Common myeloid progenitor, CD34-positive (primary cell): Measurements from ENCODE around the gene TSPAN32.
"Not testable (repeated sequence)": the region's sequence is repeated elsewhere in the genome, so short reads cannot be mapped to it uniquely, and the experiment has no call there.

ENCODE experiments used
- CTCF ChIA-PET: fragments of 350-600 bp; sonication (Branson Sonifier 250); formaldehyde crosslinking; loops from one replicate; lab custom pipeline; 2021; ENCODE audit warnings: antibody characterized with exemption; lab: Charles Lee
- POLR2A ChIA-PET: fragments of 350-600 bp; sonication (Branson Sonifier 250); formaldehyde crosslinking; loops from one replicate; lab custom pipeline; 2021; ENCODE audit warnings: antibody characterized with exemption; lab: Charles Lee
- DNase-seq, 3 donors: peaks; one replicate each; pipeline versions ENCODE4 v3.0.0 to v3.0.0-alpha.2; 2013
- H3K27ac ChIP-seq, 2 experiments: 1 replicate in 1 of 2; 2 replicates in 1 of 2; pipeline ENCODE4 v1.7.0; 2013; ENCODE audit warnings: inconsistent platforms in 2 of 2, low read length in 2 of 2, mild to moderate bottlenecking in 2 of 2, low read depth in 1 of 2, moderate library complexity in 1 of 2; ENCODE audit not compliant: severe bottlenecking in 2 of 2, insufficient read depth in 1 of 2, poor library complexity in 1 of 2
- H3K27me3 ChIP-seq, 5 experiments: replicated peaks in 2 of 5; 1 replicate in 3 of 5; 2 replicates in 2 of 5; pipeline versions ENCODE4 v1.6.1 to v1.7.0; 2013; ENCODE audit warnings: low read length in 4 of 5, mild to moderate bottlenecking in 2 of 5, moderate library complexity in 2 of 5, inconsistent platforms in 1 of 5; ENCODE audit not compliant: insufficient read depth in 5 of 5, control insufficient read depth in 4 of 5
- H3K36me3 ChIP-seq, 4 experiments: 1 replicate in 2 of 4; 2 replicates in 2 of 4; pipeline versions ENCODE4 v1.6.1 to v1.7.0; 2013; ENCODE audit warnings: low read length in 3 of 4, control low read depth in 1 of 4, mild to moderate bottlenecking in 1 of 4; ENCODE audit not compliant: control insufficient read depth in 4 of 4, insufficient read depth in 4 of 4
- H3K4me1 ChIP-seq, 4 experiments: 1 replicate in 3 of 4; 2 replicates in 1 of 4; pipeline versions ENCODE4 v1.6.1 to v1.7.1; 2013; ENCODE audit warnings: low read length in 3 of 4, mild to moderate bottlenecking in 3 of 4, control low read depth in 1 of 4, inconsistent platforms in 1 of 4, moderate library complexity in 1 of 4; ENCODE audit not compliant: control insufficient read depth in 4 of 4, insufficient read depth in 4 of 4; ENCODE audit errors: control extremely low read depth in 1 of 4
- H3K4me3 ChIP-seq, 7 experiments: 1 replicate in 4 of 7; 2 replicates in 3 of 7; pipeline versions ENCODE4 v1.5.1 to v1.7.0; 2013; ENCODE audit warnings: mild to moderate bottlenecking in 7 of 7, low read length in 6 of 7, moderate library complexity in 6 of 7, inconsistent platforms in 2 of 7, low read depth in 2 of 7, control low read depth in 1 of 7; ENCODE audit not compliant: insufficient read depth in 4 of 7, control insufficient read depth in 1 of 7; ENCODE audit errors: extremely low read depth in 1 of 7
- H3K9me3 ChIP-seq, 5 experiments: 1 replicate in 4 of 5; 2 replicates in 1 of 5; pipeline versions ENCODE4 v1.6.1 to v1.7.1; 2013; ENCODE audit warnings: low read length in 4 of 5, mild to moderate bottlenecking in 2 of 5, inconsistent platforms in 1 of 5, low read depth in 1 of 5, moderate library complexity in 1 of 5; ENCODE audit not compliant: control insufficient read depth in 4 of 5, insufficient read depth in 2 of 5; ENCODE audit errors: control extremely low read depth in 1 of 5
- WGBS: methylation state at CpG from one replicate; pipeline ENCODE4 v1.1.5; 2013; ENCODE audit not compliant: insufficient coverage; 5-methylcytosine and 5-hydroxymethylcytosine counted together

The TSPAN32 gene

DNA sequence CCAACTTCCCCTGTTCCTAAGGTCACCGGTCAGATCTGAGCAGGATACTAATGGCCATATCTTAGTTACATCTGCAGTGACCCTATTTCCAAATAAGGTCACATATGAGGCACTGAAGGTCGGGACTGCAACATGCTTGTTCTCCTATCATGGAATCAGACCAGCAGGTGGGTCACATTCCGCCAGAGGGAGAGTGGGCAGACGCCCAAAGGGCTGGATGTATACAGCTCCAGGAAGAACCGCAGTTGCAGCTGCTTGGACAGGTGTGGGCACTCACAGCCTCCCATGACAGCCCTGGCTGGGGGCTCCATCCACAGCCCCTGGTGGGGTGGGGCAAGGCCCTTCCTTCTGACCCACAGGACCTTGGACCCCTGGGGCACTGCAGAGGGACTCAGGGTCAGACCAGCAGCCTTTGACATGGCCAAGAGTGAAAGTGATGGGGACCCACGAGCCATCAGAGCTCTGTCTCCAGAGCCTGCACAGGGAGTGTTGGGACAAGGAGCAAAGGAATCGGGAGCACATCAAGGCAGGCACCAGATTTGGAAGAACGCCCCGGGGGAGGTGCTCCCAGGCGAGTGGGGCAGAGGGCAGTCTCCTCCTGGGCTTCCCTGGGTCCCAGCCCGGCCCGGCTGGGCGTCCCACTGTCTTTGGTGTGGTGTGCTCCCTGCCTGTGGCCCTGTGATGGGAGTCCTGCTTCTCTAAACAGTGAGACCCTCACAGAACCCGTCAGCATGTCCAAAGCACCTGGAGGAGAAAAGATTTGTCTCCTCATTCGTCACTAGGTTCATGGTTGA is 62.0 kb downstream of the TSPAN32 start:
- POLR2A ChIA-PET = interaction anchor here (1.6 kb wide), 1 partner anchor 13 kb away, joined by 5 read pairs; the partner anchor contains the start of gene CD81
- H3K9me3 ChIP-seq = no peaks in the 10 kb centered on the region
- no peak overlapping the region for H3K27ac ChIP-seq
- peaks cover 0 to 15% (median 0%) of the 10 kb centered on the region in 5 experiments for H3K27me3 ChIP-seq
- CTCF ChIA-PET = no interaction called here
- H3K36me3 ChIP-seq = no peaks in the 10 kb centered on the region
- WGBS = 98% methylated on average over 11 of the region's 15 CpGs
- peaks cover 0 to 29% (median 14%) of the 10 kb centered on the region in 4 experiments for H3K4me1 ChIP-seq
- DNase-seq = no peak
- no peak overlapping the region for H3K4me3 ChIP-seq

DNA sequence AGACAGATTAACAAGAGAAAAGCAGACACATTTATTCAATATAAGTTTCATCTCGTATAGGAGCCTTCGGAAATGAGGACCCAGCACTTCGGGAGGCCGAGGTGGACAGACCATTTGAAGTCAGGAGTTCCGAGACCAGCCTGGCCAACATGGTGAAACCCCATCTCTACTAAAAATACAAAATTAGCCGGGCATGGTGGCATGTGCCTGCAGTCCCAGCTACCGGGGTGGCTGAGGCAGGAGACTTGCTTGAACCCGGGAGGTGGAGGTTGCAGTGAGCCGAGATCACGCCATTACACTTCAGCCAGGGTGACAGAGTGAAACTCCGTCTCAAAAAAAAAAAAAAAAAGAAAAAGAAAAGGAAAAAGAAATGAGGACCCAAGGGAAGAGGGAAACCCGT is 62.6 kb downstream of the TSPAN32 start:
- Histone ChIP-seq H3K27me3 (peaks cover 0 to 15% (median 0%) of the 10 kb centered on the region in 5 experiments), H3K4me1 (peaks cover 0 to 29% (median 14%) of the 10 kb centered on the region in 4 experiments)
- H3K27ac ChIP-seq, DNase-seq, CTCF ChIA-PET, POLR2A ChIA-PET, H3K4me3 ChIP-seq, H3K9me3 ChIP-seq, H3K36me3 ChIP-seq: not testable (repeated sequence)
- 97% methylated on average over 12 of the region's 12 CpGs for WGBS

DNA sequence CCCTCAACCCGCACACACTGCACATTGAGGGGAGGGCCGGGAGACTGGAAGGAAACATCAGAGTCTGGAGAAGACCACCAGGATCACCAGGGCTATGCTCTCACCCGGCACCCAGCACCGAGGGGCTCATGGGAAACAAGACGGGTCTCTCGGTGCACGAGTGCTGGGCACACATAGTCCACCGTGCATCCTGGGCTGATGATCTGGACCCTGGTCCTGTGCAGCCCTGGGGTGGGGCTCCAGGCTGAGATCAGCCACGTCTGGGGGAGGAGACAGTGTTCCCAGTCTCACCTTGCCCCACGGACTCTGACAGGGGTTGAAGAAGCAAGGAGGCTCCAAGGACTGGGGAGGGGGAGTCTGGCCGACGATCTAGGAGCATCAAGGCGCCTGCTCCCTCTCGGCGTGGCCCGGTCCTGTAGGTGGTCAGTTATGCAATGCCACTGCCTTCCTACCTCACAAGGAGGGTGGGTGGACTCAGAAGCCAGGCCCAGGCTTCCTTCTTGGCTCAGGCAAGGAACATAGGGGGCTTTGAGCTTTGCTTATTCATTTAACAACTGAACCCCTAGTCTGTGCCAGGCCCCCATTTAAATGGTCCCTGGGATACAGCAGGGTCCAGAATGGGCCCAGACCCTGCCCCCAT is 63.9 kb downstream of the TSPAN32 start:
- Histone ChIP-seq H3K27me3 (peaks cover 0 to 11% (median 0%) of the 10 kb centered on the region in 5 experiments), H3K4me3 (peak overlapping the region in 3 of 7 experiments; percentile 33 to 51 (median 48)), H3K27ac (no peak overlapping the region), H3K9me3 (no peaks in the 10 kb centered on the region), H3K4me1 (peaks cover 0 to 29% (median 14%) of the 10 kb centered on the region in 4 experiments), H3K36me3 (no peaks in the 10 kb centered on the region)
- 89% methylated on average over 15 of the region's 16 CpGs for WGBS
- POLR2A ChIA-PET = no interaction called here
- no peak for DNase-seq
- CTCF ChIA-PET = interaction anchor here (1.5 to 1.6 kb wide), 2 partner anchors 12 to 57 kb away, joined by 4 to 5 read pairs; no protein-coding TSS in a partner anchor

DNA sequence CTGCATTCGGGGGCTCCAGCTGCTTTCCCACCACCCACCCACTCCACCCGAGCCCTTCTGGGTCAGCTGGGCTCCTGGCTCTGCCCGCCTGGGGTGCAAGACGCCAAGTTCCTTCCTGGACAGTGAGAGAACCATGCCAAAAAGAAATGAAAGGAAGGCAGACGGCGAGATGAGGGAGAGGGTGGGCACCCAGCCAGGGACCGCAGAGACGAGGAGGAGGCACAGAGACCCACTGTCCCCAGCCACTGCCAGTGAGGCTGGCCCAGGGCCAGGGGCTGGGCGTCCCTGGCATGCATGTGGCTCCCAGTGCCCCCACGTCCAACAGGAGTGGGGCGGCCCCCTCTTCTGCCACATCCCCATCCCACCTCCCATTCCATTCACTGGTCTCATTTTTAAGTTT is 64.5 kb downstream of the TSPAN32 start:
- H3K9me3 ChIP-seq = no peaks in the 10 kb centered on the region
- WGBS = 19% methylated on average over 6 of the region's 11 CpGs
- POLR2A ChIA-PET = no interaction called here
- no peaks in the 10 kb centered on the region for H3K36me3 ChIP-seq
- DNase-seq = peak; percentile 32 to 64 (median 63)
- peaks cover 0 to 11% (median 0%) of the 10 kb centered on the region in 5 experiments for H3K27me3 ChIP-seq
- H3K4me3 ChIP-seq = peak overlapping the region in 3 of 7 experiments; percentile 33 to 51 (median 48)
- peaks cover 0 to 29% (median 14%) of the 10 kb centered on the region in 4 experiments for H3K4me1 ChIP-seq
- H3K27ac ChIP-seq = no peak overlapping the region
- CTCF ChIA-PET = interaction anchor here (1.5 to 2.2 kb wide), 3 partner anchors 12 to 64 kb away, joined by 4 to 6 read pairs (median 5); partner anchors contain the start of genes C11orf21 and TSPAN32

DNA sequence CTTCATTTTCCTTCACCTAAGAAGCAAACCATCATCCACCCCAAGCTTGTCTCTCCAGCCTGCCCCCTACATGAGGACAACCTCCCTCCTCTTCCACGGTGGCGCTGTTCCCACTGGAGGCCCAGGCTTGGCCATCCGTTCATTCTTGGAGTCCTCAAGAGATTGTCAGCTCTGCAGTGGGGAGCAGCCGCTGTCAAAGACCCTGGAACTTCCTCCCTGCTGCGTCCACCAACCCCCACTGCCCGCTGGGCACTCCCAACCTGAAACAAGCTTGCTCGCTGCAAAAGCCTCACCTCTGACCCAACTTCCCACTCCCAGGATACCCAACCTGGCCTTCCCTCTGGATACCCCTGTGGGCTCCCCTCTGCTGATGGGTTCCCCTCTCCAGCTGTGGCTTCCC is 64.9 kb downstream of the TSPAN32 start:
- H3K9me3 ChIP-seq = no peaks in the 10 kb centered on the region
- POLR2A ChIA-PET = no interaction called here
- peaks cover 0 to 9% (median 0%) of the 10 kb centered on the region in 5 experiments for H3K27me3 ChIP-seq
- H3K4me3 ChIP-seq = no peak overlapping the region
- no peak for DNase-seq
- CTCF ChIA-PET = interaction anchor here (0.9 to 2.2 kb wide), 6 partner anchors 13 to 65 kb away, joined by 3 to 10 read pairs (median 5); partner anchors contain the start of genes C11orf21 and TSPAN32
- WGBS = 72% methylated on average over 4 of the region's 7 CpGs
- H3K4me1 ChIP-seq = peaks cover 0 to 29% (median 14%) of the 10 kb centered on the region in 4 experiments
- H3K27ac ChIP-seq = no peak overlapping the region
- H3K36me3 ChIP-seq = no peaks in the 10 kb centered on the region

DNA sequence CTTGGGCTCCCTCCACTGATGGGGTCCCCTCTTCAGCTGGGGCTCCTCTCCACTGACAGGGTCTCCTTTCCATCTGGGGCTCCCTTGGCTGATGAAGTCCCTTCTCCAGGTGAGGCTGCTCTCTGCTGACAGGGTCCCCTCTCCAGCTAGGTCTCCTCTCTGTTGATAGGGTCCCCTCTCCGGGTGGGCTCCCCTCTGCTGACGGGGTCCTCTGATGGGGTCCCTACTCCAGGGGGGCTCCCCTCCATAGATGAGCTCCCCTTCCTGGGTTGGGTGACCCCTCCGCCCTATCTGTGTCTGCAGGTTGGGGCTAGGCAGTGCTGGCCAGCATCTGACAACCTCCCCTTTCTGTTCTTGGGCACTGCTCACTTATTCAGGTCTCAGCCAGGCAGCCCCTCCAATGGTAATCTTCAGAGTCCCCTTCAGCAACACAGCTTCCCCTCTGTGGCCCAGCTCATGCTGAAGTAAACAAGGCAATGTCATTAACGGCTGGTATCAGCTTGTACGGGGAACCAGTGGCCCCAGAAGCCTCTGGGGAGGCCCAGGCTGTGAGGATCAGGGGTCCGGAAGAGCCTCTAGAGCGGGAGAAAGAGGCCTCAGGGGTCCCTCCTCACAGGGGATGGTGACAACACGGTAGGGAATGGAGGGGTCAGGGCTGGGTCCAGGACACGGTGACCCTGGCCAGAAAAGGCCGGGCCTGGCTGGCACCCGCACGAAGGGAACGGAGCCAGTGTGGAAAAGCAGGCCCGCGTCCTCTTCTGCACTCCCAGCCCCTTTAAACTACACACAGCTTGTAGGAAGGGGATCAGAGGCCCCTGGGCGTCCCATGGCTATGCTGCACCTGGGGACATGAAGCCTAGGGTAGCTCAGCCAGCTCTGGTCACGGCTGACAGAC is 65.7 kb downstream of the TSPAN32 start:
- CTCF ChIA-PET = interaction anchor here (0.6 to 2.2 kb wide), 10 partner anchors 14 to 182 kb away, joined by 3 to 10 read pairs (median 4); partner anchors contain the start of genes C11orf21 and TSPAN32

More for the DNA sequence above, 65.7 kb downstream of the TSPAN32 start:
- POLR2A ChIA-PET = no interaction called here
- no peak overlapping the region for H3K4me3 ChIP-seq
- peaks cover 0 to 9% (median 0%) of the 10 kb centered on the region in 5 experiments for H3K27me3 ChIP-seq
- no peaks in the 10 kb centered on the region for H3K9me3 ChIP-seq
- H3K27ac ChIP-seq = no peak overlapping the region
- peak in 1 of 3 donors; percentile 47 for DNase-seq
- 70% methylated on average over 11 of the region's 17 CpGs for WGBS
- H3K4me1 ChIP-seq = peaks cover 0 to 29% (median 14%) of the 10 kb centered on the region in 4 experiments
- no peaks in the 10 kb centered on the region for H3K36me3 ChIP-seq
